NCI-H2081 (cell line): ENCODE measurements around the gene TXNDC2.

Experiments used
- DNase-seq, 2 experiments: peaks; one replicate each; lab custom pipeline; 2025; lab: John Stamatoyannopoulos, UW

Gene TXNDC2

DNA sequence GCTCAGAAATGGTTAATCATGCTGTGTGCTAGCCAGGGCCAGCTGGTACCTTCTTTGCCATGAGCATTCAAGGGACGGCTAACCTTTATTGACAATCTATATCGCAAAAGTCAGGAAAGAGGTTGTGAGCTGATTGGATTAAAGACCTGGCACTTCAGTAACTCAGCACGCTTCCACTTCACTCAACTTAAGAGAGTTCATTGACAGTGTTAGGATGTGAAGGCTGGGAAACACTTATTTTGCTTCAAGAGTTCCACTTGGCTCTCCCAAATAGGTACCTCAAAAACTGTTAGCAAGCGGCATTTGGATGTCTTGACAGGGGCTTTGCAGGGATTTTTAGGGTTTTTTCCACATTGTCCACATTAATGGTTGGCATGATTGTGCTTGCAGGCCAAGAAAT lies 25.1 kb upstream of the TXNDC2 start:
- no peak for DNase-seq

DNA sequence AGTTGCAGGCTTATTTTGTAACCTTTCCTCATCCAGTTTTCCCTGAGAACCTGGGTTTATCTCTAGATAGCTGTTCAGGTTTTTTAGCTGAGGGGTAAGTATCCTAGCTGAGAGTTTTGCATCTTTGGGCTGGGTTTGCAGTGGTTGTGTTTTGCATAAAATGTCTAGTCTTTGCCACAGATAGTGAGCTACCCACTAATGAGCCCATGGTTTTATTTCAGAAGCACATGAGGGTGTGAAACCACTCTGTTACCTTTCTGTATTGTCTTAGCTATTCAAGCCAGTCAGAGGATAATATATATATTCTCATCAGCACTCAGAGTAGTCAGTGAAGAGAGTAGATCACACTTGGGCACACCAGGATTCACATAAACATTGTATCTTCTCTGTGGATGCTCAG lies 24.6 kb upstream of the TXNDC2 start:
- DNase-seq = no peak

DNA sequence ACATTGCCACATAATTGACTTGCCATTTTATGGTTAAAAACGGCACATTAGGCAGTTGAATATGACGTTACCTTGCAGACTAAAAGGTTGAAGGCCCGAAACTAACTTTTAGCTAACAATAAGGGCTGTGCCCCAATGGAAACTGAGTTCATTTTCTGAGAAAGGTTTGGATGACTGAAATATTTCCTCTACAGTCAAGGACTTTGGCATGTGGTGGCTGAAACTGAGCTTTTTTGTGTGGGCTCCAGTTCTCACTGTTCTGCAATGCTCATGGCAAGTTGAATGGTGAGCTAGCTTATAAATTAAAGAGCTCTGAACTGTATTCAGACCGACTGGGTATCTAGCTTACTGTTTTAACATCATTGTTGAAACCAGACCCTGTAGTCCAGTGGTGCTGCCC lies 23.8 kb upstream of the TXNDC2 start:
- DNase-seq = no peak

DNA sequence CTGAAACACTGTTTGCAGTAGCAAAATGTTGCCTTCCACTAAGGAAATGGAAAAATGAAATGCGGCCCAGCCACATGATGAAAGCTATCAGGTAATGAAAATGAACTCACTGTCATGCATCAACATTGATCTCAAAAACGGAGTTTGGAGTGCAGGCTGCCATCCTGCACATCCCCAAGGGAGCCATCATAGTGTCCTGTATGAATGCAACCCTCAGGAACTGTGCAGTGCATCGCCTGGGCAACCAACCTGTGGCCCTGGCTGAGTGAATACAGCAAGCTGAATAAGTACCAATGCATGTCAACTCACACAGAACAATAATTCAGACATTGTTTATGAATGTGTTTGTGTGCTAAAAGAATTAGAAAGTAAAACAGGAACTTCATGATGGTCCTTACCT lies 23.1 kb upstream of the TXNDC2 start:
- DNase-seq = no peak

DNA sequence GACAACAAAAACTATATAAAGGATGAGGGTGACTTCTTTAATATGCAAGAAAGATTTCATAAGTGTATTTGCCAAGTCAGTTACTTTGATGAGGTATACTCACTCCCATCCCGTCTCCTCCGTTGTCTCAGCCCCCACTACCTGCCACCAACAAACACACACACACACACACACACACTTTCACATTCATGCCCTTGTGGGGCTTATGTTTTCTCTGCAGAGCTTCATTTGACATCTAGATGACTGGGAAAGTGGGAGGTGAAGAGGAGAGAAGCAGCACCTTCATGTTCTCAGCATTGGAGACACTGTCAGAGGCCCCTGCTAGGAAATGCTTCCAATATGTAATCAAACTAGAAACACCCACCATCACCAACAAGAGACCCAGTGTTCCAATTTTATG lies 22.5 kb upstream of the TXNDC2 start:
- no peak for DNase-seq

DNA sequence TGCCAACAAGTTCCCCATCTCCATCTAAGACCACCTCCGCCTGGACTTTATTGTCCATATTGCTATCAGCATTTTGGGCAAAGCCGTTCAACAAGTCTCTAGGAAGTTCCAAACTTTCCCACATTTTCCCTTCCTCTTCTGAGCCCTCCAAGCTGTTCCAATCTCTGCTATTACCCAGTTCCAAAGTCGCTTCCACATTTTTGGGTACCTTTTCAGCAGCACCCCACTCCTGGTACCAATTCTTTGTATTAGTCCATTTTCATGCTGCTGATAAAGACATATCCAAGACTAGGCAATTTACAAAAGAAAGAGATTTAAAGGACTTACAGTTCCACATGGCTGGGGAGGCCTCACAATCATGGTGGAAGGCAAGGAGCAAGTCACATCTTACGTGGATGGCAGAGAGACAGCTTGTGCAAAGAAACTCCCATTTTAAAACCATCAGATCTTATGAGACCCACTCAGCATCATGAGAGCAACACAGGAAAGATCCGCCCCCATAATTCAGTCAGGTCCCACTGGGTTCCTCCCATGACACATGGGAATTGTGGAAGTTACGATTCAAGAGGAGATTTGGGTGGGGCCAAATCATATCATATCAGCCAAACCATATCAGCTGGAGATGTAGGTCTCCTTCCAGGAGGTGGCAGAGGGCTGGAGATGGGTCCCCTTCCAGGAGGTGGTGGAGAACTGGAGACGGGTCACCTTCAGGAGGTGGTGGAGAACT lies 19.8 kb upstream of the TXNDC2 start:
- no peak for DNase-seq

DNA sequence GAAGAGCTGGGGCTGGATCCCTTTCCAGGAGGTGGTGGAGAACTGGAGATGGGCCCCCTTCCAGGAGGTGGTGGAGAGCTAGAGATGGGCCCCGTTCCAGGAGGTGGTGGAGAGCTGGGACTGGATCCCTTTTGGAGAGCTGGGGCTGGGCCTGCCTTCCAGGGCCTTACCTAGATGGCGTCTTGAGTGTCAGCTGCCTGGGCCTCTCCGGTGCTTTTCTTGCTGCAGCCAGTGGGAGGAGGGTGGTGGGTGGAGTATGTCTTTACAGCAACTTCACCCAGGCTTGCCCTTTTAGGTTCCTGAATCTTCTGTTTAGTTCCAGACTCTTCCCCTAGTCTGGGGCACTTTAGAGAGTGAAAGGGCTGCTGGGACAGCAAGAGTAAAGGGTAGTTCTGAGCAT lies 19.1 kb upstream of the TXNDC2 start:
- DNase-seq = no peak

DNA sequence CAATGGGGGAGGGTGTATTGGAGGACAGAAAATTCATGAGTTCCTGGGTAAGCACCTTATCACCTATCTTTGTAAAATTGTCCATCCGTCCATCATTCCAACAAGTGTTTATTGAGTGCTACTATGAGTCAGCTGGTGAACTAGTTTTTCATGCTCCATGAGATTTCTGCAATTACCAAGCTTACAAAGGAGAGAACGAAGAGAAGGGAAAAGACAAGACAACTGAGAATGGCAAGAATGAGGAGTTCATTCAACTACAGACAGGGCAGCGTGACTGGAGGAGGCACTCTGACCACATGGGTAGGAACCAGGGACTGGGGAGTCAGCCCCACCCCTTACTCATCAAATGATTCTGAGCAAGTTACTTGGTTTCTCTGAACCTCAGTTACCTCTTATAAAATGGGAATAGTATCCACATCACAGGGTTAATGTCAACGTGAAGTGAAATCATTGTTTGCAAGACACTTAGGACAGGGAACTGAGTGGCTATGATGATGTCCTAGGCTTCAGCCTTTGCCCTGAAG lies 18.6 kb upstream of the TXNDC2 start:
- DNase-seq = no peak

DNA sequence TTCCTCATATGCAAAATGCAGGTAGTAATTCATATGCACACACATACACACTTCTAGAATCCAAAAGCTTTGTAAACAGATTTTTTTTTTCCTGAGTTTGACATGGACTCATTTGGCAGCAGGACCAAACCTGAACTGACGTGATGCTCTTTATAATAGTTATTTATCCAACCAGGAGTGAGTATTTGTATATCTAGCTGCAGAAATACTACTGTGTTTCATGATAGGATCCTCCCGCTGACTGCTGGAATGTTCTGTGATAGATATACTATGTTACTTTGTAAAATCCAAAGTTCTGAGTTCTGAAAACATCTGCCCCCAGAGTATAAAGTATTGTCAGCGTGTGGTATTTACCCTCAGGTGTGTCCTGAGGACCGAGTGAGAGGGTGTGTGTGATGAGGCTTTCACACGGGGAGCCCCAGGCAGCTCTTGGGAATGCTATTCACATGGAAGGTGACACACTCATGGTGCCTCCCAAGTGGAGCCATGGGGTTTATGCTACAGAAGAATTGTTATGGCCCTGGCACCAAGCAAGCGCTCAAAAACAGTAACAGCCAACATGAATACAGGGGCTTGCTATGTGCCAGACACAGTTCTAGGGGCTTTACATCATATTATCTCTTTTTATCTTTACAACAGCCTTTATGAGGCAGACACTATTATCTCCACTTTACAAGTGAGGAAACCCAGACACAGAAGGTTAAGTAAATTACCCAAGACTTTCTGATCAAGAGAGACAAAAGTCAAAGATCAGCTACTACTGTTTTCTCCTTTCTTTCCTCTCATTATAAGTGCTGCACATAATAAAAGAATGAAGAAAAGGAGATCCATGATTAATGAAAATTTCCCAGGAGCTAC lies 16.7 kb upstream of the TXNDC2 start:
- no peak for DNase-seq

DNA sequence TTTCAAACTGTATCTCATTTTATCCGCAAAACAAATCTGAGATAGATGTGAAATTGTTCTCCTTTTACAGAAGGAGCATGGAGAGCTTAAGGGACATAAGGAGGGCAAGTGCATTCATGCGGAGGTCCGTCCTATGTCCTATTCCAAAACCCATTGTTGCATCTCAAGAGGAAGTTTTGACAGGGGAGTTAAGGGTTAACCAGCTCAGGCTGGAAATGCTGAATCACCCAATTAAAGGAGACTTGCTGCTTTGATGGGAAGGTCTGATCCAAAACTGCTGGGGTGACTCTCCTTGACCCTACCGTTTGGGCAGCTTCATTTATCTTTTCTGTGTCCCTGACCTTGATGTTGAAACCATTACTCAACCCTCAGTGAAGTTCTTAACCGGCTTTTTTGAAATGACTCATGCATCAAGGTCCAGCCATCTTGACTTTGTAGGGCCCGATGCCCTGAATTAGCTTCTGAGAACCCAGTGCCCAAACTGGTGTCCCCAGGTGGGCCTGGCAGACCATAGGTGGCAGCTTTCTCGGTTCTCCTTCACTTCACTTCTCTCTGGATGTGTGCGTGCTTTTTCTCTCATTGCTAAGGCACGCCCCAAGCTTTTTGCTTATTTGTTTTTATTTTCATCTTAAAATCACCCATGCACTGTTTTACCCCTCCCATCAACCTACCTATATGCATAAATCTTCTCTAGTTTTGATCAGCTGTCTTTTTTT lies 15.9 kb upstream of the TXNDC2 start:
- DNase-seq = no peak

DNA sequence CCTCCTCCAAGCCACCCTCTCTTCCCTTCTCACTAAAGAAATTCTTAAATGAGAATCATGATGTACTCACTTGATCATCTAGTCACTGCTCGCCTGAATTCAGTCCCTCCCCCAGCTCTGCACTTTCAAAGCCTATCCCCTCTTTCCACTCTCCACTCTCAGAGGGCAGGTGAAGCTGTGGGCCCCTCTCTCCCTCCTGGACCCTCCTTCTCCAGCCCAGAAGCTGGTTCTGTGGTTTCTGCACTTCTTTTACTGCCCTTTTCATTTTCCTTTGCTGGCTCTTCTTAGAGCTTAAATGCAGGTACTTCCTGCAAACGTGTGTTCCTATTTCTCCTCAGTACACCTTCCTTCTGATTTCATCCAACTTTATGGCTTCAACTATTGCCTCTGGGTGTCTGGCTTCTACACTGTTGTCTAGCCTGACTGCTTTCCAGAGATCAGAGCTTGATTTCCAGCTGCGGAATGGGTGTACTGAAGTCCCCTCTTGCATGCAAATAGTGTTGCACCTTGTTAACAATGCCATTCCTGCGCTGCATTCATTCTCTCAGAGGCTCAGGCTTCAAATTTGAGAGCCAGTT lies 15.3 kb upstream of the TXNDC2 start:
- no peak for DNase-seq

DNA sequence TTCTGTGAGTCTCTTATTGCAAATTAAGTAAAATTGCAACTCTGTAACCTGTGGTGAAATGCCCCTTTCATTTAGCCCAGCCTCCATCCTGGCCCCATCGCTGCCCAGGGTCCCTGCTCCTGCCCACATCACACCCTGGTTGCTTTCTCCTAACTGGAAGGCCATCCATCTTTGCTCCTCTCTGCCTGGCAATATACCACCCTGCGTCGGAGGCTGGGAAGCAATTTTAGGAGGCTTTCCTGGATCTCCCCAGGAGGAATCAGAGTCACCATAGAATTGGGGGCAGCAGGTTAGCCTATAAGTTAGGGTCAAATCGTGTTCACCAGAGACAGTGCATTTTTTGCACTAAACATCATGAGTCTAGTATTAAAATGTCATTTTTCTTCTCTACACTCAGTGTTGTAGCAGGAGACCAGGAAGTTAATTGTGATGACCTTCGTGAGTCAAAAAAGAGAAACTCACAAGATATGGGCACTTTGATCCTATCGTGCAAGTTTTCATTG lies 14.5 kb upstream of the TXNDC2 start:
- DNase-seq = no peak

DNA sequence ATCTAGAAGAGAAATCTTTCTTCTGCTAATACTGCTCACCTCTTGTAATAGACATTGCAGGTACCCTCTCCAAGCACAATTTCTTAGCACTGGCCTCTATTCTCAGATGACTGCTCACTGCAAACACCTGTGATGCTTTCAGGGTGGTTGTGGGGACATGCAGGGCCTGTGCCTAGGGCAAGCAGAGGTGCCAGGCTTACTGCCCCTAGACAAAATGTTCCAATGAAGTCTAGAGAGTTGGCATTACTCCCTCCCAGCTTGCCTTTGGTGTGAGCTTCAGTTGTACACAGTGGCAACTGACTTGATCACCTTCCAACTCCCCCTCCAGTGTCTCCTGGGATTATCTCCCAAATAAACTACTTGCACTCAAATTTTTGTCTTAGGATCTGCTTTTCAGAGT lies 12.9 kb upstream of the TXNDC2 start:
- no peak for DNase-seq

DNA sequence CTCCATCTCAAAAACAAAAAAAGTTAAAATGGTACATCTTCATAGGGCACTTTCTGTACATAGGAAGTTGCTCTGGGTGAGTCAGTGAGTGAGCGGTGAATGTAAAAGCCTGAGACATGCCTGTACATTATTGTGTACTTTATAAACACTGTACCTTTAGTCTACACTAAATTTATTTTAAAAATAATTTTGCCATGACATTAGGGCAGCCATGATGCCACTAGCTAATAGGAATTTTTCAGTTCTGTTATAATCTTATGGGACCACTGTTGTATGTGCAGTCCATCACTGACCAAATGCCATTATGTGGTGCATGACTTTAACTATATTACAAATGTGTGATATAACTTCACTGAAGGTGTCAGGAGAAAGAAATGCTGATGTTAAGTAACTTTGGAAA lies 11.0 kb upstream of the TXNDC2 start:
- no peak for DNase-seq

DNA sequence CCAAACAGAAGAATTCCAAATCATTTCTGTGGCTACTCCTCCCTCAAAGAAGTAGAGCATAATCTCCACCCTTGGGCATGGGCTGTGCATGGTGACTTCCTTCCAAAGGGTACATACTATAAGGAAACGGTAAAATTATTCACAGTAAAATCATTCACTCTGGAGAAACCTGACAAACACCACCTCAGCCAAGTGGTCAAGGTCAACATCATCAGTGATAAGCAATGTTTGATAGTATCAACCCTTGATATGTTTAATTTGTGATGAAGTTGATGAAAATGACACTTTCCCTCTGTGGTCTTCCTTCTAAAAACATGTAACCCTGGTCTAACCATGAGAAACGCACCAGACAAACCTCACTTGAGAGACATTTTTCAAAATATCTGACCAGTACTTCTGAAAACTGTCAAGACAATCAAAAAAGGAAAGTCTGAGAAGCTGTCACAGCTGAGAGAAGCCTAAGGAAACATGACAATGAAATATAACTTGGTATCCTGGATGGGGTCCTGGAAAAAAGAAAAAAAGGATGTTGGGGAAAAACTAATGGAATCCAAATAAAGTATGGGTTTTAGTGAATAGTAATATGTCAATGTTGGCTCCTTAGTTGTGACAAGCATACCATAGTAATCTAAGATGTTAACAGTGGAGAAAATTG lies 9.4 kb upstream of the TXNDC2 start:
- DNase-seq = no peak

DNA sequence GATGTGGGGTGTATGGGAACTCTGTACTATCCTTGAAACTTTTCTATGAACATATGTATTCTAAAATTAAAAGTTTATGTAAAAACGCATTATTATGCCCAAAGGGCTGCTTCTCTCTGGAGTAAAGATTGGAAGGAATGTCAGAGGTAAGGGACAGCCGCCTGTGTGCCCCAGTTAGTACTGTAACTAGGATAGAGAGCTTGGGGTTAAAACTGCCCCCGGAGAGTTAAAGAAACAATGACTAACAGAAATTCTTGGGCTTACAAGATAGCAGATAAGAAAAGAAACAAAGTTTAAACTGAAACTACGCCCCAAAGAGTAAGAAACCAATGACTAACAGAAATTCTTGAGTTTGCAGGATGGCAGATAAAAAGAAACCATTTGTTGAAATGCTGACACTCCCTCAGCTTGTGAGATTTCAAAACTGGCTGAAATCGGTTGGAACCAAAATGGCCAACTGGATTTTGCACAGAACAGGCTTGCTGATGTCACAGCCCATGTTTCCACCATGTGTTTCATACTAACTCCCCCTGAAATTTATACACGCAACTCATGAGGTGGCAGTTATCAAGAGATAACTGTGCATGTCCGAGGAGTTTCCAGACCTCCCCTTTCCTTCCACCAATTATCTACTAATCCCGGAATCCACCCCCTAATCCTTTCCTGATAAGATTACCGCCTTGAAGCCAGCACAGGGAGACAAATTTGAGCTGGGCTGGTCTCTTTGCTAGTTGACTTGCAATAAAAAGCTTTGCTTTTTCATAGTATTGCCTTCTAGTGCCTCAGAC lies 8.7 kb upstream of the TXNDC2 start:
- DNase-seq = no peak

DNA sequence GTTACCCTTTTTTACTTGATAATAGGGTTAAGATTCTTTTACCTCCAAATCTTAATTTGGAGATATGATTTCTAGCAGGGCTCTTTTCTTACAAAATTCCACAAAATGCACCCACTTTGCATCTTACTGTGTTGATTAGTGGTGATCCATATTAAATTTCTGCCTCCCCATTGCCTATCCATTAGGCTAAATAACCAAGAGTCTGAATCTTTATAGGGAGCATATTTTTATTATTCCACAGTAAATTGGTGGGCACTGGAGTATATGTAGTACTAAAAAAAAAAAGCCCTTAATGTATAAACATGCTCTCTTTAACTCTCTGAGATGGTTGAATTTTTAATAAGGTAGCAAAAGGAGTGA lies 8.1 kb upstream of the TXNDC2 start:
- DNase-seq = no peak

DNA sequence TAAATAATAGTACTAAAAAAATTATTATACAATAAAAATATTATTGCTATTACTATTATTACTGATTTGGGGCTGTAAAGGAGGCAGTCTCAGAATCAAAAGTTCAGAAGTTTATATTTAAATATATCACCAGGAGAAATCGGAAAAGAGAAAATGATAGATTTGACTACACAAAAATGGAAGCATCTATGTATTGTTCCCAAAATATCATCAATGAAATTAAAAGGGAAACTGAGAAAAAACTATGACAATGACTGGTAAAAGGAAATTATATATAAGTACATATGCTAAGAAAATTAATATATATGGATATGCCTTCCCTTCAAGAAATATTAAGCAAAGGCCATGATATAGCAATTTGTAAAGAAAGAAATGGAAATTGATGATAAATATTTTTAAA lies 7.7 kb upstream of the TXNDC2 start:
- no peak for DNase-seq

DNA sequence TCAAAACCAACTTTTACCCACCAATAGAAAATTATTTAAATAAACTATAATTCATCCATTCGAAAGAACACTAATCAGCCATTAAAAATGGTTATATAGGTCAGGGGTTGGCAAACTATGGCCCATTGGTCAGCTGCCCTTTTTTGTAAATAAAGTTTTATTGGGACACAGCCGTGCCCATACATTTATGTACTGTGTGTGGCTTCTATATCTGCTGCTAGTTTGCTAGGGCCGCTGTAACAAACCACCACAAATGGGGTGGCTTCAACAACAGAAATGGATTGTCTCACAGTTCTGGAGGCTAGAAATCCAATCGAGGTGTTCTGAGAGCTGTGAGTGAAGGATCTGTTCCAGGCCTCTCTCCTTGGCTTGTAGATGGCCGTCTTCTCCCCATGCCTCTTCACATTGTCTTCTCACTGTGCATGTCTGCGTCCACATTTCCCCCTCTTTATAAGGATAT lies 7.0 kb upstream of the TXNDC2 start:
- no peak for DNase-seq

DNA sequence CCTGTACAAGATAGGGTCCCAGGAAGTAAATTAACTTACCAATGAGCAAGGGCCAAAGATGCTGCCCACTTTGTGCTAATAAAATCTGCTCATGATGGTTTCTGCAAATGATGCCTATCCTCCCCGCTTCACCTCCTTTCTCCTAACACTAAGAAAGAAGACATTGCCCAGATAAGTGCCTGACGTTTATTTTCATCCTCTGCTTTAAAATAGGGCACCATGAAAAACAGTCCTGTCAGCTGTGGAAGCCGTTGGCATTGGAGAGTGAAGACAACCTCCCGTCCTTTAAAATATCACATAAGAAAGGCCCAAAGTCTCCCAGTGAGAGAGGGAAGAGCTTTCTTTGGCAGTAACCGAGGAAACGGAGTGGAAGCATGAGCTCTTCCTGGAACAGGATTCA lies 1.7 kb upstream of the TXNDC2 start:
- DNase-seq = no peak
